Activated effector memory CD4-positive, alpha-beta T cell treated with Interleukin-2 at 50 U/mL for 16 hours (primary cell): ENCODE measurements around the gene PLCL2.
"Not testable (repeated sequence)": the region's sequence is repeated elsewhere in the genome, so short reads cannot be mapped to it uniquely, and the experiment has no call there.

Experiments used
- DNase-seq: peaks from one replicate; pipeline ENCODE4 v3.0.0-alpha.2; 2020

PLCL2 gene

GRCh38 chr3:16979769-16980515, 95.2 kb downstream of the PLCL2 start:
- DNase-seq = not testable (repeated sequence)

- not testable (repeated sequence) for DNase-seq
Observed at GRCh38 chr3:16980526-16980925, 95.8 kb downstream of the PLCL2 start.

GRCh38 chr3:16982460-16982859, 97.7 kb downstream of the PLCL2 start:
- no peak for DNase-seq

- DNase-seq = no peak
Observed at GRCh38 chr3:16985608-16986007, 100.9 kb downstream of the PLCL2 start.

GRCh38 chr3:16987141-16987540, 102.4 kb downstream of the PLCL2 start:
- no peak for DNase-seq

GRCh38 chr3:16990163-16990562, 105.4 kb downstream of the PLCL2 start:
- DNase-seq = no peak

GRCh38 chr3:16992198-16992597, 107.4 kb downstream of the PLCL2 start:
- DNase-seq = no peak

GRCh38 chr3:16993227-16993626, 108.5 kb downstream of the PLCL2 start:
- DNase-seq = no peak

- no peak for DNase-seq
Observed at GRCh38 chr3:16994854-16995525, 110.2 kb downstream of the PLCL2 start.

GRCh38 chr3:16995601-16996000, 110.8 kb downstream of the PLCL2 start:
- no peak for DNase-seq

- DNase-seq = no peak
Observed at GRCh38 chr3:16998236-16998923, 113.6 kb downstream of the PLCL2 start.

- DNase-seq = no peak
Observed at GRCh38 chr3:16999161-16999560, 114.4 kb downstream of the PLCL2 start.

- DNase-seq = no peak
Observed at GRCh38 chr3:16999871-17000270, 115.1 kb downstream of the PLCL2 start.

- no peak for DNase-seq
Observed at GRCh38 chr3:17003457-17003856, 118.7 kb downstream of the PLCL2 start.

GRCh38 chr3:17006132-17006852, 121.5 kb downstream of the PLCL2 start:
- DNase-seq = no peak

GRCh38 chr3:17007284-17007683, 122.5 kb downstream of the PLCL2 start:
- DNase-seq = no peak

- no peak for DNase-seq
Observed at GRCh38 chr3:17009826-17010225, 125.1 kb downstream of the PLCL2 start.

- no peak for DNase-seq
Observed at GRCh38 chr3:17011728-17012338, 127.1 kb downstream of the PLCL2 start.

- no peak for DNase-seq
Observed at GRCh38 chr3:17013050-17013449, 128.3 kb downstream of the PLCL2 start.

- no peak for DNase-seq
Observed at GRCh38 chr3:17013571-17013970, 128.8 kb downstream of the PLCL2 start.

- DNase-seq = no peak
Observed at GRCh38 chr3:17014284-17014683, 129.5 kb downstream of the PLCL2 start.

GRCh38 chr3:17014709-17015108, 130.0 kb downstream of the PLCL2 start:
- no peak for DNase-seq

GRCh38 chr3:17021614-17022013, 136.9 kb downstream of the PLCL2 start:
- no peak for DNase-seq
